ENCODE data around the gene CCNE1. TPM values are rescaled to one million over a fixed set of nuclear protein-coding genes. Genes with fewer than 3 reads are reported as not detected.

The CCNE1 gene
- total RNA-seq, 4 donors from 2014 or later: 1.5 to 5.0 (median 2.9) TPM

DNA sequence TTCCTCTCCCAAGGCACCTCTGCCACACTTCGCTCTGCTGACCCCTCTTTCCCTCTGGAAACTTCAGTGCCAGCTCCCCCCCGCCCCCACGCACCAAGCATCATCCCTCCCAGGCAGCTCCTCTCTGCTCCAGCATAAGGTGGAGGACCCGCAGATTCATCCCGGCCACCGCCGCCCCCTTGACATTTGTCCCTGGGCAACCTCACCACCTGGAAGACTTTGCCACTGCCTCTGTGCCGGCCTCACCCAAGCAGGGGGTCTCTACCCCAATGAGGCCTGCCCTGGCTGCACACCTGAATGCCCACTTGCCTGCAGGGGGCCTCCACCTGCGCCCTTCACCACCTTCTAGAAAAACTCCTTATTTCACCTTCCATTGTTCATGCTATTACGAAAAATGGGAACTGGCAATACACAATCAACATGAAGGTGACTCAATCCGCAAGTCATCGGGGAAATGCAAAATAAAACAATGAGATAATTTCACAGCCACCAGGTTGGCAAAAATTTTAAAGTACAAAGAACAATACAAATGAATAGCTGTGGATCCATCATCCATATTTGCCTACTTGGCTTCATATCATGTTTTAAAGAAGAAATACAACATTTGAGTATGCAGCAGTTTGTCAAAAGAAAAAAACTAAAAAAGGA is 21.9 kb downstream of the CCNE1 start:
- H3K4me3 ChIP-seq: no peak overlapping the region
- no peak overlapping the region for H3K27ac ChIP-seq
- no peak for TF ChIP-seq POLR2A (IDR thresholded peaks at IDR 0.05)
- no peak for TF ChIP-seq EP300 (IDR thresholded peaks at IDR 0.05)
- no peak for TF ChIP-seq POLR2AphosphoS5 (IDR thresholded peaks at IDR 0.05)
- TF ChIP-seq, protein P1, sequence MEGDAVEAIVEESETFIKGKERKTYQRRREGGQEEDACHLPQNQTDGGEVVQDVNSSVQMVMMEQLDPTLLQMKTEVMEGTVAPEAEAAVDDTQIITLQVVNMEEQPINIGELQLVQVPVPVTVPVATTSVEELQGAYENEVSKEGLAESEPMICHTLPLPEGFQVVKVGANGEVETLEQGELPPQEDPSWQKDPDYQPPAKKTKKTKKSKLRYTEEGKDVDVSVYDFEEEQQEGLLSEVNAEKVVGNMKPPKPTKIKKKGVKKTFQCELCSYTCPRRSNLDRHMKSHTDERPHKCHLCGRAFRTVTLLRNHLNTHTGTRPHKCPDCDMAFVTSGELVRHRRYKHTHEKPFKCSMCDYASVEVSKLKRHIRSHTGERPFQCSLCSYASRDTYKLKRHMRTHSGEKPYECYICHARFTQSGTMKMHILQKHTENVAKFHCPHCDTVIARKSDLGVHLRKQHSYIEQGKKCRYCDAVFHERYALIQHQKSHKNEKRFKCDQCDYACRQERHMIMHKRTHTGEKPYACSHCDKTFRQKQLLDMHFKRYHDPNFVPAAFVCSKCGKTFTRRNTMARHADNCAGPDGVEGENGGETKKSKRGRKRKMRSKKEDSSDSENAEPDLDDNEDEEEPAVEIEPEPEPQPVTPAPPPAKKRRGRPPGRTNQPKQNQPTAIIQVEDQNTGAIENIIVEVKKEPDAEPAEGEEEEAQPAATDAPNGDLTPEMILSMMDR (IDR thresholded peaks at IDR 0.05): no peak
- H3K27me3 ChIP-seq: peaks cover 30% of the 10 kb centered on the region
- ATAC-seq: no peak
- H3K4me1 ChIP-seq: no peaks in the 10 kb centered on the region
- 79 to 85% methylated on average over 5 to 7 of the region's 12 CpGs for WGBS, 2 donors (ENCODE audit: low coverage in 1 of 2)
- no peaks in the 10 kb centered on the region for H3K9me3 ChIP-seq
- H3K36me3 ChIP-seq: no peaks in the 10 kb centered on the region

DNA sequence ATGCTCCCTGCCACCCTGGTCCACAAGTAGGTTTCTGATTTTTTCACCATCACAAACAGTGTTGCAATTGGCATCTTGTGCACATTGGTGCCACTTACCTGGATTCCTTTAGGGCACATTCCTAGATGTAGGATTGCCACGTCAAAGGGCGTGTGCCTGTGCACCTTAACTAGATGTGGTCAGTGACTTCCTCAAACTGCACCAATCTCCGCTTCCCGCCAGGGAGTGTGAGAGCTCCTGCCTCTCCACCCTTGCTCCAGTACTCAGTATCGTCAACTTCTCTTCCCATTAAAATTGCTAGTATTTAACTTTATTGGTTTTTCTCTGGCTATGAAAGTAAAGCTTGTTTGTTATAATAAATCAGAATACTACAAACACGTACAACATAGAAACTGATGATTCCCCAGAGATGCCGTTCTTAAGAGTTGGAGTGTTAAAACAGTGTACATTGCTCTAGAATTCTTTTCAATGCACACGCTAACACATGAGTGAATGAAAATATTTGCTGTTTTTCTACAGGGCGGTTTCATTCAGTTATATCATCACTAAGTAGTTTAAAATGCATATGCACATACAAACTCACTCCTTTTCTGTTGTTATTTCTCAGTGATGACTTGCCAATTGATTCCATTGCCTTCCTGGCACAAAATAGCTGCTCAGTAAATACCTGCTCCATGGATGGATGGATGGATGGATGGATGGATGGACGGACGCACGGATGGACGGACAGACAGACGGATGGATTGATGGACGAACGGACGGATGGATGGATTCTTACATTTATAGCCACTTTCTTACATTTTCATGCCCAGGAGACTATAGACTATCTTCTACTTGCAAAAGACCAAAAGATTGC is 23.4 kb downstream of the CCNE1 start:
- Histone ChIP-seq H3K4me3 (no peak overlapping the region), H3K27me3 (peaks cover 44% of the 10 kb centered on the region), H3K4me1 (no peaks in the 10 kb centered on the region), H3K9me3 (no peaks in the 10 kb centered on the region), H3K36me3 (no peaks in the 10 kb centered on the region), H3K27ac (no peak overlapping the region)
- no peak for ATAC-seq
- WGBS, 2 donors (ENCODE audit: low coverage in 1 of 2): 71 to 82% methylated on average over 13 to 17 of the region's 17 CpGs
- TF ChIP-seq POLR2AphosphoS5 (IDR thresholded peaks at IDR 0.05): no peak
- TF ChIP-seq EP300 (IDR thresholded peaks at IDR 0.05): no peak
- TF ChIP-seq, protein P1 (IDR thresholded peaks at IDR 0.05): no peak
- no peak for TF ChIP-seq POLR2A (IDR thresholded peaks at IDR 0.05)

DNA sequence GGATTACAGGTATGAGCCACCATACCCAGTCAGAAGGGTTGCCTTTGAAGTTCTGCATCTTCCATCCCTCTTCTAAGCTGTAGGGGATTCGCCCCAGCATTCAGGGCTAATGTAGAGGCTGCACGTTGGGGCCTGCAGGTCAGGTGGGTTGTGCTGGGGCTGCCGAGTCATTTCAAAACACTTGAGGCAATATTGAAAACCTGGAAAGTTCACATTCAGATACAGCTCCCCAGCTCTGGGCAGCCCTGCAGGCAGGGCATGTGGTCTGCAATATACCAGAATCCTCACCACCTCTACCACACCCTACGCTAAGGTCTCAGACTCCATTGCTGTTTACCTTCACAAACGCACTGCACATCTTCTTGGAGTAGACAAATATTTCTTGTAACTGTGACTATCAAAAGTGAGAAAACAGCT is 24.6 kb downstream of the CCNE1 start:
- ATAC-seq: no peak
- peaks cover 38% of the 10 kb centered on the region for H3K27me3 ChIP-seq
- H3K36me3 ChIP-seq: no peaks in the 10 kb centered on the region
- no peak overlapping the region for H3K4me3 ChIP-seq
- TF ChIP-seq POLR2A (IDR thresholded peaks at IDR 0.05) (no peak), EP300 (IDR thresholded peaks at IDR 0.05) (no peak), POLR2AphosphoS5 (IDR thresholded peaks at IDR 0.05) (no peak)
- TF ChIP-seq, protein P1 (IDR thresholded peaks at IDR 0.05): no peak
- no peak overlapping the region for H3K27ac ChIP-seq
- 80% methylated on average over 3 of the region's 5 CpGs; no CpG with 5 or more reads in 1 of the 2 donors for WGBS, 2 donors (ENCODE audit: low coverage in 1 of 2)
- H3K9me3 ChIP-seq: no peaks in the 10 kb centered on the region
- no peaks in the 10 kb centered on the region for H3K4me1 ChIP-seq

DNA sequence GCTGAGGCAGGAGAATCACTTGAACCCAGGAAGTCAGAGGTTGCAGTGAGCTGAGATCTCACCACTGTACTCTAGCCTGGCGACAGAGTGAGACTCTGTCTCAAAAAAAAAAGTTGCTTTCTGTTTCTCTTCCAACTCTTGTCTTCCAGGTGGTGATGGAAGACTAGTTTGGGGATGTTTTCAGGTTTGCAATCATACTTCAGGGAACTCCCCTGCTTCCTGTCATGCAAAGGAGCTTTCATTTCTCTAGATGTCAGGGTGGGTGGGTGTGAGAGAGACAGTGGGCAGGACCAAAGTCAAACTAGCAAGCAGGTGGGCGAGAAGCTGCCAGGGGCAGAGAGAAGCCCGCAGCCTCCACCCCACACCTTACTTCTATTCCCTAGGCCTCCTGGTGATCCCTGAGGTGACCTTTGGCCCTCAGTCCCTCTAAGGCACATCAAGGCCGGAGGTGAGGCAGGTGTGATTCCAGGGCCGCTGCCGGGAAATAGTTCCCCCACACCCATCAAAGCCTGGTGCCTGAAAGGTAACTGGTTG is 25.7 kb downstream of the CCNE1 start:
- TF ChIP-seq, protein P1 (IDR thresholded peaks at IDR 0.05): no peak
- TF ChIP-seq POLR2AphosphoS5 (IDR thresholded peaks at IDR 0.05): no peak
- TF ChIP-seq POLR2A (IDR thresholded peaks at IDR 0.05): no peak
- no peak for TF ChIP-seq EP300 (IDR thresholded peaks at IDR 0.05)
- no peak overlapping the region for H3K4me3 ChIP-seq
- H3K27me3 ChIP-seq: peaks cover 32% of the 10 kb centered on the region
- no peaks in the 10 kb centered on the region for H3K36me3 ChIP-seq
- no peaks in the 10 kb centered on the region for H3K9me3 ChIP-seq
- peaks cover 0 to 2% (median 0%) of the 10 kb centered on the region in 3 donors for H3K4me1 ChIP-seq
- ATAC-seq: no peak
- no peak overlapping the region for H3K27ac ChIP-seq
- WGBS, 2 donors (ENCODE audit: low coverage in 1 of 2): 74 to 80% methylated on average over 1 to 3 of the region's 6 CpGs

Measured in gastroesophageal sphincter (tissue), 4 donors.